Activated CD8-positive, alpha-beta memory T cell treated with anti-CD3 and anti-CD28 coated beads, Interleukin-2, amount 50 U/mL, for 1 hour (primary cell): ENCODE data around the gene CBFA2T2.
"Not testable (repeated sequence)": the region's sequence is repeated elsewhere in the genome, so short reads cannot be mapped to it uniquely, and the experiment has no call there.

Experiments
- DNase-seq: peaks from one replicate; pipeline ENCODE4 v3.0.0-alpha.2; 2020; ENCODE audit errors: extremely low read depth

The CBFA2T2 gene

DNA sequence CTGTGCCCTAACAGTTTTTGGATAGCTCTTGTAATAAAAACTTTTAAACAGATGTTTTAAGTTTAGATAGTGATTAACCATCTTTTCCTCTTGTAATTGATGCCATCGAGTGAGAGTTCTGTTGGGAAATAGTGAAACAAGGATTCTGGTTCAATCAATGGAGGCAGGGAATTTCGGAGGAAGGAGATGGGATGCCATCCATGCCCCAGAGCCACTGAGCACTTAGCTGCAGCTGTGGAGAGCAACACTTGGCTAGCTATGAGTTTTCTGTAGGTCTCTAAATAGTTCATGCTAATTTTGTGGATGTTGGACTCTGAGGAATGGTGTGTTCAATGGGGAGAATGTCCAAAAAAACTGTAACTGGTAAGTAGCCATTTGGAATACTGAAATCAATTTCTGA lies 16.7 kb downstream of the CBFA2T2 start:
- DNase-seq, result no peak

DNA sequence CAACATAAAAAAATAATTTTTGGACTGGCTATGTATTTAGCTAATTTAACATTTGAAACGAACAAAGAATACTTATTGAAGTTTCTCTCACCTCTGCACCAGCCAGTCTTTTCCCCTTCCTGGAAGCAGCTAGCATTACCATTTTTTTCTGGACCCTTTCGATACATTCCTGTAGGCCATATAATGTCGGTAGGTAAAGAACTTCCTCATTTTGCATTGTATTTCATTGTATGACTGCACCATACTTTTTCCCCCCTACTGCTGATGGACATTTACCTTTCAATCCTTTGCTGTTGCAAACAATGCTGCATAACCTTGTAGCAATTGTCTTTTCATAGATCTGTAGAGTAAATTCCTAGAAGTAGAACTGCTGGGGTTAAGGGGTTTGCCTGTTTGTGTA lies 17.6 kb downstream of the CBFA2T2 start:
- DNase-seq, result no peak

GRCh38 chr20:33508015-33508414 lies 18.1 kb downstream of the CBFA2T2 start:
- not testable (repeated sequence) for DNase-seq

DNA sequence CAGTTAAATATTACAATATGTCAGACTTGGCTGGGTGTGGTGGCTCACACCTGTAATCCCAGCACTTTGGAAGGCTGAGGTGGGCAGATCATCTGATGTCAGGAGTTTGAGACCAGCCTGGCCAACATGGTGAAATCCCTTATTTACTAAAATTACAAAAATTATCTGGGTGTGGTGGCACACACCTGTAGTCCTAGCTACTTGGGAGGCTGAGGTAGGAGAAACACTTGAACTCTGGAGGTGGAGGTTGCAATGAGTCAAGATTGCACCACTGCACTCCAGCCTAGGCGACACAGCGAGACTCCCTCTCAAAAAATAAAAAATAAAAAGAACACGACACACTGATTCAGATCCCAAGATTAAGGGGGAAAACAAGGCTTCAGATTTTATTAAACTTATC lies 19.2 kb downstream of the CBFA2T2 start:
- DNase-seq, result not testable (repeated sequence)

DNA sequence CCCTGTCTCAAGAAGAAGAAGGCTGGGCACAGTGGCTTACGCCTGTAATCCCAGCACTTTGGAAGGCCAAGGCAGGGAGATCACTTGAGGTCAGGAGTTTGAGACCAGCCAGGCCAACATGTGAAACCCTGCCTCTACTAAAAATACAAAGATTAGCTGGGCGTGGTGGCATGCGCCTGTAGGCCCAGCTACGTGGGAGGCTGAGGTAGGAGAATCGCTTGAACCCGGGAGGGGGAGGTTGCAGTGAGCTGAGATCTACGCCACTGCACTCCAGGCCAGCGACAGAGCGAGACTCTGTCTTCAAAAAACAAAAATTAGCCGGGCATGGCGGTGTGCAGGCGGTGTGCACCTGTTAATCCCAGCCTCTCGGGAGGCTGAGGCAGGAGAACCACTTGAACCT lies 22.0 kb downstream of the CBFA2T2 start:
- DNase-seq, result not testable (repeated sequence)

DNA sequence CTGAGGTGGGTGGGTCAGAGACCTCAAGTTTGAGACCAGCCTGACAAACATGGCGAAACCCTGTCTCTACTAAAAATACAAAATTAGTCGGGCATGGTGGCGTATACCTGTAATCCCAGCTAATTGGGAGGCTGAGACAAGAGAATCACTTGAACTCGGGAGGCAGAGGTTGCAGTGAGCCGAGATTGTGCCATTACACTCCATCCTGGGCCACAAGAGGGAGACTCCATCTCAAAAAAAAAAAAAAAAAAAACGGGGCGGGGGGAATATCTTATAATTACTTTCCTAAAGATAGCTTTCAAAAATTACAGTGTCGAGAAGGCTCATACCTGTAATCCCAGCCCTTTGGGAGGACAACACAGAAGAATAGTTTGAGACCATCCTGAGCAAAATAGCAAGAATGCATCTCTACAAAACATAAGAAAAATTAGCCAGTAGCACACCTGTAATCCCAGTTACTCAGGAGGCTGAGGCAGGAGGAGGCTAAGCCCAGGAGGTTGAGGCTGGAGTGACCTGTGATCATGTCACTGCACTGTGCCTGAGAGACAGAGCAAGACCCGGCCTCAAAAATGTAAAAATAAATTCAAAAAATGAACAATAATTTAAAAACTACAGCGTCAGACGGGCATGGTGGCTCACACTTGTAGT lies 25.8 kb downstream of the CBFA2T2 start:
- no peak for DNase-seq

GRCh38 chr20:33516882-33517281 lies 27.0 kb downstream of the CBFA2T2 start:
- DNase-seq, result no peak

DNA sequence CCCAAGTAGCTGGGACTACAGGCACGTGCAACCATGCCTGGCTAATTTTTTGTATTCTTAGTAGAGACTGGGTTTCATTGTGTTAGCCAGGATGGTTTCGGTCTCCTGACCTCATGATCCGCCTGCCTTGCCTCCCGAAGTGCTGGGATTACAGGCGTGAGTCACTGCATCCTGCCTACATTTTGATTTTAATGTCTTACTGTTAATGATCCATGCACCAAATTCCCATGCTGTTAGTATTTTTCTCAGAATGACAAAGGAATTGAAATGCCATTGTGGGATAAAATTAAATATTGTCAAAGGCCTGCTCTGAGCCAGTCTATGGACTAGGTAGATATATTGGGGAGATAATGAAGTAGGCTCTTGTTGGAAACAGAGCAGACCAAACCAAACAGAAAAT lies 28.2 kb downstream of the CBFA2T2 start:
- DNase-seq, result no peak

DNA sequence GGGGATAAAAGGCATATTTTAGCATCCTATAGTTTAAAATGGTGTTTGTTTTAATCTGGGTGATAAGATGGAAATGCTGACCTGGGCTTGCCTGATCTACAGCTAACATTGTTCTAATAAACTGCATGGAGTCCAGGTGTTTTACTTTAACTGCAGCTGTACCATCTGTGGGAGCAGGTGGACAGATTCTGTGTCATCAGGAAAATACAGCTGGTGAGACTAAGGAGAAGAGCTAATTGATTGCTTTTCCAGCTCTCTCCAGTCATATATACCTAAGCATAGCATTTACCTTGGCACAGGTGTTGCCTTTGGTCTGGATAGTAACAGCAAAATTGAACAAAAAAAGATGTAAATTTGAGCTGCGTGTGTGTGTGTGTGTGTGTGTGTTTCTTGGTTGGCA lies 31.6 kb downstream of the CBFA2T2 start:
- DNase-seq, result no peak

- DNase-seq, result no peak
Observed at GRCh38 chr20:33522256-33522820, 32.4 kb downstream of the CBFA2T2 start.

- DNase-seq, result no peak
Observed at GRCh38 chr20:33524261-33524660, 34.4 kb downstream of the CBFA2T2 start.

- DNase-seq, result no peak
Observed at GRCh38 chr20:33526769-33527168, 36.9 kb downstream of the CBFA2T2 start.

GRCh38 chr20:33531047-33531877 lies 41.4 kb downstream of the CBFA2T2 start:
- DNase-seq, result no peak

DNA sequence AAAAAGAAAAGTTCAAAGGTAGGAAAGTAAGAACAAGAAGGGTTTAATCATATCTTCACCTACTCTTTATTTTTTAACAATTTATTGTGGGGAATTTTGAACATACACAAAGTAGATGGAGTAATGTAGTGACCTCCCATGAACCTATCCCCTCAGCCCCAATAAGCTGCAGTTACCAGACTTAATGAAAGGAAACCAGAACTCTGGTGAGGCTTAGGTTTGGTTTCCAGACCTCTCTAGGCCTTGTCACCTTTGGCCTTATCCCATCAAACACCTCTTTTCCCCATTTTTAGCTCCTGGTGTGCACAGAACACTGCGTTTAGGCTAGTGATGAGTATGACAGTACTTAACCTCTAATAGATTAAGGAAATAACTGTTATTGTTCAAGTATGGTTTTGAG lies 42.0 kb downstream of the CBFA2T2 start:
- DNase-seq, result no peak

DNA sequence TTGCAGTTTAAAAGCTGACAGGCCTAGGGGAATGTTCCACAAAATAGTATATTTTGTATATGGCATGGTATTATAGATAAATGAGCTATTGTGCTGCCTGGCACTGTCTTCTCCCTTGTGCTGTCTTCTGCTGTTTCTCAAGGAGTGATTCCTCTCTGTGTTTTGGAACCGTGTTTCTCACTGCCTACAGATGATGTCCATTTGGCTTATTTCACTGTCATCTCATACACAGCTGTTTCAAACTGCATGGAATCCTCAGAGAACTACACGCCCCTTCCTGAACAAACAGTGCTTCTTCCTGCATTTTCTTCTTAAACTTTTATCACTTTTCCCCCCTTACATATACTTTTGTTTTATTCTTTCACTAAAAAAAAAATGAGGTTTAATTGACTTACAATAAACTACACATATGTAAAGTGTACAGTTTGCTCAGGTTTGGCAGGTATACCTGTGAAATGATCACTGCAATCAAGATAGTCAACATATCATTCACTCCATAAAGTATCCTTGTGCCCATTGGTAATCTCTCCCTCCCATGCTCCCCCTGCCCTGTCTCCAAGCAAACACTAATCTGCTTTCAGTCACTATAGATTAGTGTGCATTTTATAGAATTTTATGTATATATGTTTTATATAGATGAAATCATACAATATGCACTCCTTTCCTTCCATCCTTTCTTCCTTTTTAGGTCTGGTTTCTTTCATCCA lies 43.0 kb downstream of the CBFA2T2 start:
- no peak for DNase-seq

DNA sequence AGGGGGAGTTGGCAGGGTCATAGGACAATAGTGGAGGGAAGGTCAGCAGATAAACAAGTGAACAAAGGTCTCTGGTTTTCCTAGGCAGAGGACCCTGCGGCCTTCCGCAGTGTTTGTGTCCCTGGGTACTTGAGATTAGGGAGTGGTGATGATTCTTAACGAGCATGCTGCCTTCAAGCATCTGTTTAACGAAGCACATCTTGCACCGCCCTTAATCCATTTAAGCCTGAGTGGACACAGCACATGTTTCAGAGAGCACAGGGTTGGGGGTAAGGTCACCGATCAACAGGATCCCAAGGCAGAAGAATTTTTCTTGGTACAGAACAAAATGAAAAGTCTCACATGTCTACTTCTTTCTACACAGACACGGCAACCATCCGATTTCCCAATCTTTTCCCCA lies 45.8 kb downstream of the CBFA2T2 start:
- not testable (repeated sequence) for DNase-seq

GRCh38 chr20:33537608-33538007 lies 47.7 kb downstream of the CBFA2T2 start:
- DNase-seq, result no peak

- DNase-seq, result no peak
Observed at GRCh38 chr20:33539129-33539528, 49.2 kb downstream of the CBFA2T2 start.

DNA sequence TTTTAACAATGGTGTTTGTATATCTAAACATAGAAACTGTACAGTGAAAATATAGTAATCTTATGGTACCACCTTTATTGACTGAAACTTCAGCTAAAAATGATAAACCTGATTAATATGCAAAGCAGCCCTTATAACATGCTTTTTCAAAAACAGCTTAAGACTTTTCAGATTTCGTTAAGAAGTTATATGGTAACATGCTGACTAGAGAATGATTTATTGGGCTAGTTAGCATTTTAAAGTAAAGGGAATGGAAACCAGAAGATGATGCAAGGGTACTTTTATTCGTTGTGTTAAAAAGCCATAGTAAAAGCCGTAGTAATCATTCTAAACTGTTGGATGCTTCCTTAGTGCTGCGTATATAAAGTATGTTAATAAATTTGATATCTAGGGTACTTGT lies 50.5 kb downstream of the CBFA2T2 start:
- no peak for DNase-seq

GRCh38 chr20:33541074-33541473 lies 51.2 kb downstream of the CBFA2T2 start:
- no peak for DNase-seq

DNA sequence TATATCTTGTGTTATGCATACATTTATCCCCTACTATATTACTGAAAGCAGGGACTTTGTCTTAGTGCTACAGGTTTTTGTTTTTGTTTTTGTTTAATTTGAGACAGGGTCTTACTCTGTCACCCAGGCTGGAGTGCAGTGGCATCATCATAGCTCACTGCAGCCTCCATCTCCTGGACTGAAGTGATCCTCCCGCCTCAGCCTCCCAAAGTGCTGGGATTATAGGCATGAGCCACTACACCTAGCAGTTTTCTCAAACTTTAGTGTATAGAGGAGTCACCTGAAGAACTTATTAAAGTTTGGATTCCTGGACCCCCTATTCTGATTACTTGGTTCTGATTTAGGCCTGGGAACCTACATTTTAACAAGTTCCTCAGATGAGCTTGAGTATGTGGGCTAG lies 51.9 kb downstream of the CBFA2T2 start:
- no peak for DNase-seq

DNA sequence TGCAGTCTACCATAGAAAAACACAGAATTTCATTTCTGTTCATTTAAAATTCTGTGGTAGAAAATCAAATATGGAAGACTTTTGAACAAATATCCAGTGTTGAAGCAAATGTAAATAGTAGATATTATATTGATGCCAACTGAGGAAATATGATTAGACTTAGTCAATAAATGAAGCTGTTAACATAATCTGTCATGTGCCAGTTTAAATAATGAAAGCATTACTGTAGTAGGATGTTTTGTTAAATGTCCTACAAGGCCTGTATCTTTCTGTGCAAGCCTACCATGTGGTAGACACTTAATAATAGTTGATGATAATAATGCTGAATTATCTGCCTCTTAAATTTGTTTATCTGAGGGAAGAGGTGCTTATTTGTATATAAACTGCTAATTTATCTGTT lies 55.9 kb downstream of the CBFA2T2 start:
- DNase-seq, result no peak
